ENCODE data around the gene SENP7. TPM values are rescaled to one million over a fixed set of nuclear protein-coding genes. Genes with fewer than 3 reads are reported as not detected.

SENP7 gene
- total RNA-seq, 1 donor from 2014 or later, result 26.0 TPM

DNA sequence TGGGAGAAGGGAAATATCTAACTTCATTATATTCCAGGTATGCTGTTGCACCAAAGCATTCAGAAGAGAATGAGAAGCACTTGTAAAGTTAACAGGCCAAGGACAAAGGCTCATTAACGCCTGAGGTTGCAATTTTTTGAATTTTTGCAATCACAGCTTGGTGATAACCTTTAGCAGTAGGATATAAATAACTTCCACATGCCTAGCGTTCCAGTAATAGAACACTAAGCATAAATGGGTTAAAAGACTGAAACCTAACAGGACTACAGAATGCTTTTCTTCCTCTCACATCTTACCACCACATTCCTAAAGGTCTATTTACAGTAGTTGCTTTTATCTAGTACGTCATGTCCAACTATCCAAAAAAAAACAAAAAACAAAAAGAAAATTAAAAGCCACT is 135.2 kb downstream of the SENP7 start:
- Mint-ChIP-seq H3K27me3 (ENCODE audit: unreplicated experiment) (no peaks in the 10 kb centered on the region), H3K27ac (ENCODE audit: unreplicated experiment) (no peak overlapping the region), H3K4me3 (ENCODE audit: unreplicated experiment) (no peak overlapping the region), H3K9me3 (ENCODE audit: unreplicated experiment) (peaks cover 21% of the 10 kb centered on the region), H3K4me1 (ENCODE audit: unreplicated experiment) (peaks cover 13% of the 10 kb centered on the region), H3K36me3 (ENCODE audit: unreplicated experiment) (peaks cover 14% of the 10 kb centered on the region)
- TF ChIP-seq CTCF (IDR thresholded peaks at IDR 0.05), result no peak
- DNase-seq (ENCODE audit: extremely low spot score, unreplicated experiment), result no peak

- Mint-ChIP-seq H3K36me3 (ENCODE audit: unreplicated experiment) (peaks cover 14% of the 10 kb centered on the region), H3K4me3 (ENCODE audit: unreplicated experiment) (no peak overlapping the region), H3K4me1 (ENCODE audit: unreplicated experiment) (peaks cover 13% of the 10 kb centered on the region), H3K27me3 (ENCODE audit: unreplicated experiment) (no peaks in the 10 kb centered on the region), H3K27ac (ENCODE audit: unreplicated experiment) (no peak overlapping the region), H3K9me3 (ENCODE audit: unreplicated experiment) (peaks cover 21% of the 10 kb centered on the region)
- TF ChIP-seq CTCF (IDR thresholded peaks at IDR 0.05), result no peak
- DNase-seq (ENCODE audit: extremely low spot score, unreplicated experiment), result no peak
Measured at GRCh38 chr3:101377209-101377608, 135.8 kb downstream of the SENP7 start.

- peaks cover 12% of the 10 kb centered on the region for H3K36me3 Mint-ChIP-seq (ENCODE audit: unreplicated experiment)
- no peak for TF ChIP-seq CTCF (IDR thresholded peaks at IDR 0.05)
- peaks cover 13% of the 10 kb centered on the region for H3K4me1 Mint-ChIP-seq (ENCODE audit: unreplicated experiment)
- no peak for DNase-seq (ENCODE audit: extremely low spot score, unreplicated experiment)
- peaks cover 17% of the 10 kb centered on the region for H3K9me3 Mint-ChIP-seq (ENCODE audit: unreplicated experiment)
- H3K27me3 Mint-ChIP-seq (ENCODE audit: unreplicated experiment), result no peaks in the 10 kb centered on the region
- H3K27ac Mint-ChIP-seq (ENCODE audit: unreplicated experiment), result no peak overlapping the region
- no peak overlapping the region for H3K4me3 Mint-ChIP-seq (ENCODE audit: unreplicated experiment)
Measured at GRCh38 chr3:101375586-101375985, 137.4 kb downstream of the SENP7 start.

DNA sequence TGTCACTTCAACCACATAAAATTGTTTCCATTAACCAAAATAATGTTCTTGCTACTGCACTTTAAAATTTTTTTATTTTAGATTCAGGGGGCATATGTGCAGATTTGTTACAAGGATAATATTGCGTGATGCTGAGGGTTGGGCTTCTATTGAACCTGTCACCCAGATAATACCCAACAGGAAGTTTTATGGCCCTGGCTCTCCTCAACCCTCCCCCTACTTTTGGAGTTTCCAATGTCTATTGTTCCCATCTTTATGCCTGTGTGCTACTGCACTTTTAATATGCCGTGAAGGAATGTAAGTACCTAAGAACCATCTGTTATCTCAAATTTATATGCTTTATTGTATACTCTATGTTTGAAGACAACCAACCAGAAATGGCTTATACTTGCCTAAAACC is 150.6 kb downstream of the SENP7 start:
- TF ChIP-seq CTCF (IDR thresholded peaks at IDR 0.05), result no peak
- no peak for DNase-seq (ENCODE audit: extremely low spot score, unreplicated experiment)
- Mint-ChIP-seq H3K27ac (ENCODE audit: unreplicated experiment) (no peak overlapping the region), H3K27me3 (ENCODE audit: unreplicated experiment) (no peaks in the 10 kb centered on the region), H3K4me1 (ENCODE audit: unreplicated experiment) (no peaks in the 10 kb centered on the region), H3K9me3 (ENCODE audit: unreplicated experiment) (peaks cover 7% of the 10 kb centered on the region), H3K4me3 (ENCODE audit: unreplicated experiment) (no peak overlapping the region), H3K36me3 (ENCODE audit: unreplicated experiment) (peaks cover 41% of the 10 kb centered on the region)

DNA sequence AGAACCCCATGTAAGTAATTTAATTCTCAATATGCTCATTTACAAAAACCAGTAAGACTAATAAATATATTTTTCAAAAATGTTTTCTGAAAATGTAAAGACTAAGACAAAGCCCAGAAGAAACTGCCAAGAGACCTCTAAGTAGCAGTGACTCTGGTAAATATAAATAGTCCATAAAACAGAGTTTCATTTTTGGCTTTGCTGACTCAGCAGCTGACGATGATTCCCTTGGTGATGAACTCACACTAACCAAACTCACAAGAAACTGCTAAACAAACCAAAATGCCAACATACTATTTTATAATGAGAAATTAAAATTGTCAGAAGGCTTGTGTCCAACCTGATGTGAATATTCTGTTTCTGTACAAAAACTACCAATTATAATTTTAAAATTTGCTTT is 161.2 kb downstream of the SENP7 start:
- TF ChIP-seq CTCF (IDR thresholded peaks at IDR 0.05), result no peak
- H3K36me3 Mint-ChIP-seq (ENCODE audit: unreplicated experiment), result peaks cover 28% of the 10 kb centered on the region
- H3K27ac Mint-ChIP-seq (ENCODE audit: unreplicated experiment), result no peak overlapping the region
- no peak for DNase-seq (ENCODE audit: extremely low spot score, unreplicated experiment)
- H3K9me3 Mint-ChIP-seq (ENCODE audit: unreplicated experiment), result peaks cover 5% of the 10 kb centered on the region
- H3K4me3 Mint-ChIP-seq (ENCODE audit: unreplicated experiment), result no peak overlapping the region
- no peaks in the 10 kb centered on the region for H3K4me1 Mint-ChIP-seq (ENCODE audit: unreplicated experiment)
- H3K27me3 Mint-ChIP-seq (ENCODE audit: unreplicated experiment), result no peaks in the 10 kb centered on the region

All from osteocyte (in vitro differentiated cells).